GM12878 (cell line): ENCODE measurements around the gene ATG101. TPM values are rescaled to one million over a fixed set of nuclear protein-coding genes. Genes with fewer than 3 reads are reported as not detected.

Experiments used
- CBX5 ChIP-seq: sonication (generic); IDR thresholded peaks from 2 replicates; pipeline ENCODE4 v1.6.1; 2016; ENCODE audit warnings: low read depth, moderate library complexity, mild to moderate bottlenecking, inconsistent platforms
- CHD4 ChIP-seq: fragments of 200-600 bp; sonication (generic); IDR thresholded peaks from 2 replicates; pipeline ENCODE4 v1.6.1; 2016; ENCODE audit warnings: mild to moderate bottlenecking
- EZH2 ChIP-seq: IDR thresholded peaks from 2 replicates; pipeline ENCODE4 v1.6.1; 2012; ENCODE audit warnings: low read depth, mild to moderate bottlenecking, control low read depth, inconsistent platforms, low read length, borderline replicate concordance; ENCODE audit not compliant: control insufficient read depth
- MTA3 ChIP-seq: IDR thresholded peaks from 2 replicates; pipeline ENCODE4 v1.6.1; 2012; ENCODE audit warnings: low read length, inconsistent platforms, borderline replicate concordance
- NRF1 ChIP-seq: conservative IDR thresholded peaks from 2 replicates; pipeline ENCODE4 v1.6.1; 2011; ENCODE audit warnings: mild to moderate bottlenecking, low read depth, low read length, improper control_type of control experiment
- RAD51 ChIP-seq: fragments of 450-650 bp; IDR thresholded peaks from 2 replicates; pipeline ENCODE4 v1.6.1; 2016; ENCODE audit warnings: moderate library complexity, mild to moderate bottlenecking, inconsistent platforms
- USF1 ChIP-seq: IDR thresholded peaks from 2 replicates; pipeline ENCODE4 v1.6.1; 2011; ENCODE audit warnings: borderline replicate concordance, low read depth, mild to moderate bottlenecking, moderate library complexity, mixed read lengths, low read length; ENCODE audit not compliant: insufficient read depth; ENCODE audit errors: extremely low read length
- ZNF687 ChIP-seq: fragments of 450-650 bp; IDR thresholded peaks from 2 replicates; pipeline ENCODE4 v1.6.1; 2017; ENCODE audit warnings: mild to moderate bottlenecking, moderate library complexity
- polyA plus RNA-seq, 11 experiments: library from polyadenylated mRNA; depleted of rRNA in 4 of 11; unstranded in 6 of 11; stranded (reverse) in 5 of 11; fragments of >200 nt; fragmentation: Nextera tagmentation in 4 of 11; fragmentation: Illumina TruSeq in 1 of 11; extraction: Ambion mirVana in 4 of 11; extraction: Trizol in 1 of 11; gene quantifications; 1 replicate in 1 of 11; 2 replicates in 10 of 11; pipeline versions ENCODE4 v1.2.1 to v1.2.3, GENCODE V29; 2011 to 2016; ENCODE audit warnings: inconsistent platforms in 2 of 11, missing spikeins in 2 of 11, low read depth in 1 of 11
- total RNA-seq, 4 experiments: library from RNA; depleted of rRNA in 3 of 4; stranded (reverse); fragments of >200 nt in 3 of 4; fragmentation: Illumina TruSeq in 1 of 4; extraction: Trizol in 1 of 4; gene quantifications; 2 replicates each; pipeline versions ENCODE4 v1.2.1 to v1.2.3, GENCODE V29; 2013 to 2021
- TF ChIP-seq, protein P1 (sequence below): fragments of 450-650 bp; IDR thresholded peaks from 2 replicates; pipeline ENCODE4 v1.6.1; 2017; ENCODE audit warnings: mild to moderate bottlenecking

Gene ATG101
- total and polyA plus RNA-seq, 10 of the 15 experiments (the other 5 are each of a cell fraction or from before 2014, with no cell fraction given), result 2.7 to 49.8 (median 35.3) TPM

GRCh38 chr12:52024845-52025230 is 44.9 kb upstream of the ATG101 start (continued):
- TF ChIP-seq ZNF687 (peak; percentile 65), EZH2 (no peak), CHD4 (no peak), CBX5 (no peak), MTA3 (no peak), USF1 (peak; percentile 58), RAD51 (peak; percentile 81), NRF1 (no peak)
- TF ChIP-seq, protein P1, sequence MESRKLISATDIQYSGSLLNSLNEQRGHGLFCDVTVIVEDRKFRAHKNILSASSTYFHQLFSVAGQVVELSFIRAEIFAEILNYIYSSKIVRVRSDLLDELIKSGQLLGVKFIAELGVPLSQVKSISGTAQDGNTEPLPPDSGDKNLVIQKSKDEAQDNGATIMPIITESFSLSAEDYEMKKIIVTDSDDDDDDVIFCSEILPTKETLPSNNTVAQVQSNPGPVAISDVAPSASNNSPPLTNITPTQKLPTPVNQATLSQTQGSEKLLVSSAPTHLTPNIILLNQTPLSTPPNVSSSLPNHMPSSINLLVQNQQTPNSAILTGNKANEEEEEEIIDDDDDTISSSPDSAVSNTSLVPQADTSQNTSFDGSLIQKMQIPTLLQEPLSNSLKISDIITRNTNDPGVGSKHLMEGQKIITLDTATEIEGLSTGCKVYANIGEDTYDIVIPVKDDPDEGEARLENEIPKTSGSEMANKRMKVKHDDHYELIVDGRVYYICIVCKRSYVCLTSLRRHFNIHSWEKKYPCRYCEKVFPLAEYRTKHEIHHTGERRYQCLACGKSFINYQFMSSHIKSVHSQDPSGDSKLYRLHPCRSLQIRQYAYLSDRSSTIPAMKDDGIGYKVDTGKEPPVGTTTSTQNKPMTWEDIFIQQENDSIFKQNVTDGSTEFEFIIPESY, result no peak
